Spleen (tissue), 11 donors: ENCODE results near the gene GADD45GIP1. TPM values are rescaled to one million over a fixed set of nuclear protein-coding genes. Genes with fewer than 3 reads are reported as not detected.

ENCODE experiments used
- DNase-seq: peaks from one replicate; pipeline ENCODE4 v3.0.0-alpha.2; 2020
- H3K27ac ChIP-seq, 8 donors: fragments of 200-600 bp; sonication (generic) in 7 of 8; 1 replicate in 4 of 8; 2 replicates in 4 of 8; pipeline versions ENCODE4 v1.5.0 to v1.8.0; 2016 to 2021; ENCODE audit warnings: inconsistent platforms in 4 of 8, mild to moderate bottlenecking in 4 of 8, moderate library complexity in 1 of 8
- H3K27me3 ChIP-seq, 7 donors: fragments of 200-600 bp; sonication (generic) in 6 of 7; replicated peaks in 1 of 7; 1 replicate in 4 of 7; 2 replicates in 3 of 7; pipeline versions ENCODE4 v1.5.0 to v1.8.0; 2016 to 2021; ENCODE audit warnings: inconsistent platforms in 3 of 7, mild to moderate bottlenecking in 1 of 7
- H3K36me3 ChIP-seq, 6 donors: fragments of 200-600 bp; sonication (generic) in 5 of 6; 1 replicate in 4 of 6; 2 replicates in 2 of 6; pipeline versions ENCODE4 v1.5.0 to v1.8.0; 2016 to 2021; ENCODE audit warnings: inconsistent platforms in 2 of 6
- H3K4me1 ChIP-seq, 6 donors: fragments of 200-600 bp; sonication (generic) in 5 of 6; 1 replicate in 3 of 6; 2 replicates in 3 of 6; pipeline versions ENCODE4 v1.5.0 to v1.8.0; 2016 to 2021; ENCODE audit warnings: inconsistent platforms in 3 of 6
- H3K4me3 ChIP-seq, 8 donors: fragments of 200-600 bp; sonication (generic) in 7 of 8; 1 replicate in 4 of 8; 2 replicates in 4 of 8; pipeline versions ENCODE4 v1.5.0 to v1.8.0; 2016 to 2021; ENCODE audit warnings: inconsistent platforms in 4 of 8, mild to moderate bottlenecking in 4 of 8, moderate library complexity in 2 of 8
- H3K9me3 ChIP-seq, 8 donors: fragments of 200-600 bp; sonication (generic) in 7 of 8; 1 replicate in 4 of 8; 2 replicates in 4 of 8; pipeline versions ENCODE4 v1.5.0 to v1.8.0; 2016 to 2021; ENCODE audit warnings: inconsistent platforms in 4 of 8
- POLR2A ChIP-seq, 3 donors: fragments of 450-650 bp; IDR thresholded peaks; one replicate each; pipeline ENCODE4 v1.5.1; 2017; ENCODE audit warnings: antibody characterized with exemption in 3 of 3, mild to moderate bottlenecking in 1 of 3
- POLR2AphosphoS5 ChIP-seq, 3 donors: sonication (generic); formaldehyde crosslinking; IDR thresholded peaks; one replicate each; pipeline ENCODE4 v1.5.1; 2017; ENCODE audit warnings: antibody characterized with exemption in 3 of 3
- WGBS, 5 donors: extraction: QIAGEN DNeasy Blood & Tissue Kit in 3 of 5; methylation state at CpG; one replicate each; pipeline versions ENCODE4 v1.1.5 to v1.1.7; 2013 to 2018; 5-methylcytosine and 5-hydroxymethylcytosine counted together
- intact Hi-C: fragments of 100-400 bp; cut with DNase I; formaldehyde crosslinking; loops from one replicate; pipeline ENCODE4 v1.15.0; 2023; ENCODE audit warnings: low total_unique reads
- polyA plus RNA-seq, 3 donors: library from polyadenylated mRNA; stranded (reverse); fragments of 200-250 nt; gene quantifications; one replicate each; pipeline ENCODE4 v1.2.1, GENCODE V29; 2013
- total RNA-seq, 7 donors: library from RNA; depleted of rRNA in 3 of 7; stranded (reverse); fragments of >200 nt in 3 of 7; fragmentation: NEBNext Ultra II Directional in 4 of 7; extraction: Animal tissue kit (Norgen Biotek cat#: 25700) in 4 of 7; gene quantifications; one replicate each; pipeline versions ENCODE4 v1.1.0 to v1.2.1, GENCODE V29; 2016 to 2021
- TF ChIP-seq, protein P1 (sequence below), 11 experiments: fragments of 200-600 bp in 7 of 11; fragments of 450-650 bp in 4 of 11; sonication (generic) in 4 of 11; IDR thresholded peaks in 8 of 11; conservative IDR thresholded peaks in 3 of 11; 1 replicate in 7 of 11; 2 replicates in 4 of 11; pipeline versions ENCODE4 v1.4.0 to v1.8.0; 2016 to 2021; ENCODE audit warnings: antibody characterized with exemption in 11 of 11, inconsistent platforms in 4 of 11, mild to moderate bottlenecking in 1 of 11
- donor health status: healthy with polysubstance abuse.
- donor health status: DM: no; HTN: no; CAD: no; lungs with moderate emphysema.
- donor health status: DM: no; HTN: no; CAD: no.
- donor health status: Bipolar disorder and iron deficiency.
- donor health status: healthy.
- donor health status: DM: no; HTN: no; CAD: no.
- donor health status: DM: yes; HTN: yes; CAD: no.

Gene GADD45GIP1
- total and polyA plus RNA-seq, 10 donors, result 12.8 to 47.9 (median 21.8) TPM

DNA sequence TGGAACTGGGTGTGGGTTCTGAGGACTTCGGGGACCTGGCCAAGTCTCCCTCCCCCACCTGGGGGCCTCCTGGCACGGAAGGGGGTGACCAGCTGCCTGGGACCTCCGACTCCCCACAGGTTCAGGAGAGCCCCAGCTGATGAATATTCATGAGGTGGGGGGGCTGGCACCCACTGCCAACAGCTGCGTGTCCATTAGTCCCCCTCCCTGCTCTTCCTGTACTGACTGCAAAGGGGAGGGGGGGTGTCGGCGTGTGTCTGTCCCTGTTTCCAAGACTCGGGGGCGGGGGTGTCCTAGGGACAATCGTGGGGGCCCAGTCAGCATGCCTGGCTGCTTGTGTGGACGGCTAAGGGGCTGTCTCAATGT lies 27.6 kb upstream of the GADD45GIP1 start:
- Histone ChIP-seq H3K27me3 (peaks cover 0 to 47% (median 0%) of the 10 kb centered on the region in 7 donors), H3K9me3 (no peaks in the 10 kb centered on the region), H3K4me3 (no peak overlapping the region), H3K4me1 (peaks cover 0 to 34% (median 14%) of the 10 kb centered on the region in 6 donors), H3K27ac (no peak overlapping the region), H3K36me3 (no peaks in the 10 kb centered on the region)
- intact Hi-C loops, result loop anchor here (10.0 kb wide), 1 partner anchor 50 kb away; no protein-coding TSS in a partner anchor
- 27 to 39% (median 35%) methylated on average over 7 to 10 of the region's 10 CpGs for WGBS, 5 donors
- TF ChIP-seq POLR2AphosphoS5 (IDR thresholded peaks at IDR 0.05) (no peak), POLR2A (IDR thresholded peaks at IDR 0.05) (no peak)
- TF ChIP-seq, protein P1, sequence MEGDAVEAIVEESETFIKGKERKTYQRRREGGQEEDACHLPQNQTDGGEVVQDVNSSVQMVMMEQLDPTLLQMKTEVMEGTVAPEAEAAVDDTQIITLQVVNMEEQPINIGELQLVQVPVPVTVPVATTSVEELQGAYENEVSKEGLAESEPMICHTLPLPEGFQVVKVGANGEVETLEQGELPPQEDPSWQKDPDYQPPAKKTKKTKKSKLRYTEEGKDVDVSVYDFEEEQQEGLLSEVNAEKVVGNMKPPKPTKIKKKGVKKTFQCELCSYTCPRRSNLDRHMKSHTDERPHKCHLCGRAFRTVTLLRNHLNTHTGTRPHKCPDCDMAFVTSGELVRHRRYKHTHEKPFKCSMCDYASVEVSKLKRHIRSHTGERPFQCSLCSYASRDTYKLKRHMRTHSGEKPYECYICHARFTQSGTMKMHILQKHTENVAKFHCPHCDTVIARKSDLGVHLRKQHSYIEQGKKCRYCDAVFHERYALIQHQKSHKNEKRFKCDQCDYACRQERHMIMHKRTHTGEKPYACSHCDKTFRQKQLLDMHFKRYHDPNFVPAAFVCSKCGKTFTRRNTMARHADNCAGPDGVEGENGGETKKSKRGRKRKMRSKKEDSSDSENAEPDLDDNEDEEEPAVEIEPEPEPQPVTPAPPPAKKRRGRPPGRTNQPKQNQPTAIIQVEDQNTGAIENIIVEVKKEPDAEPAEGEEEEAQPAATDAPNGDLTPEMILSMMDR (IDR thresholded peaks at IDR 0.05 in 8 of 11, conservative IDR thresholded peaks at IDR 0.05 in 3 of 11), result no peak
- no peak for DNase-seq

DNA sequence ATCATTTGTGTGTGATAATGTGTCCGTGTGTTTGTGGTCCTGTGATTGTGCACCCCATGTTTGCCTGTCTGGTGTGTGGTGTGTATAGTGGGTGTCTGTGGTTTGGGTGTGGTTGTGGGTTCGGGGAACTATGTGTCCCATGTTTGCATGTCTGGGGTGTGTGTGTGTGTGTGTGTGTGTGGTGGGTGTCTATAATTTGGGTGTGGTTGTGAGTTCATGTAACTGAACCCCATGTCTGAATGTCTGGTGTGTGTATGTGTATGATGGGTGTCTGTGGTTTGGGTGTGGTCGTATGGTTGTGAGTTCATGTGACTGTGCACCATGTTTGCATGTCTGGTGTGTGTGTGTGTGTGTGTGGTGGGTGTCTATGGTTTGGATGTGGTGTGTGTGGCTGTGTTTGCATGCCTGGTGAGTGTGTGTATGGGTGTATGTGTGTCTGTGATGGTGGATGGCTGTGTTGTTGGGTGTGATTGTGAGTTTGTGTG lies 27.2 kb upstream of the GADD45GIP1 start:
- Histone ChIP-seq H3K27ac (no peak overlapping the region), H3K9me3 (no peaks in the 10 kb centered on the region), H3K4me3 (no peak overlapping the region), H3K27me3 (peaks cover 0 to 47% (median 0%) of the 10 kb centered on the region in 7 donors), H3K4me1 (peaks cover 0 to 34% (median 14%) of the 10 kb centered on the region in 6 donors), H3K36me3 (no peaks in the 10 kb centered on the region)
- no peak for DNase-seq
- intact Hi-C loops, result loop anchor here (10.0 kb wide), 1 partner anchor 51 kb away; no protein-coding TSS in a partner anchor
- WGBS, 5 donors, result 68 to 81% (median 78%) methylated on average over 3 of the region's 3 CpGs
- TF ChIP-seq, protein P1 (IDR thresholded peaks at IDR 0.05 in 8 of 11, conservative IDR thresholded peaks at IDR 0.05 in 3 of 11), result no peak
- TF ChIP-seq POLR2AphosphoS5 (IDR thresholded peaks at IDR 0.05) (no peak), POLR2A (IDR thresholded peaks at IDR 0.05) (no peak)

DNA sequence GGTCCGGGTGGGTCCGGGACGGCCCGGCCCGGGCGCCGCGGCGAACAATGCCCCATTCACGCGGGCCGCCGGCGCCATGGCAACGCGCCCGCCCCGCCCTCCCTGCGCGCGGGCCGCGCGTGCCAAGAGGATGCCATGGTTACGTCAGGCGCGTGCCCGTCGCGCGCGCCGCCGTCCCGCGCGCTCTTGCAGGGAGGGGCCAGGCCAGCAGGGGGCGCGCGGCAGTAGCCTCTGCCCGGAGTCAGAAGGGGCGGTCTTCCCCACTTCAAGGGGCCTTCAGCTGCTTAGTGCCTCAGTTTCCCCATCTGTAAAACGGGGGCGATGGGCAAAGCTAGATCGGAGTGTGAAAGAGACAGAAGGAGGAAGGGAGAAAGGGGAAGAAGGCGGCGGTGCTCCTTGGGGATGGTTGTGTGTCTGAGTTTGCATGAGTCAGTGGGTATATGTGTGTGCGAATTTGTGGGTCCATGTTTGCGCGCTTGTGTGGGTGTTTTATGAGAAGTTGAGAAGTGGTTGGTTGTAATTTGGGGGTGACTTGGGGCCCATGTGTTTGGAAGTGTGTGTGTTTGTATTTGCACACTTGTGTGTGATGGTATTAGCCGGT lies 26.6 kb upstream of the GADD45GIP1 start:
- intact Hi-C loops, result loop anchor here (2.0 to 10.0 kb wide), 2 partner anchors 51 to 111 kb away; no protein-coding TSS in a partner anchor
- WGBS, 5 donors, result 8 to 9% (median 8%) methylated on average over 43 to 51 of the region's 51 CpGs
- DNase-seq, result peak; percentile 94
- TF ChIP-seq, protein P1 (IDR thresholded peaks at IDR 0.05 in 8 of 11, conservative IDR thresholded peaks at IDR 0.05 in 3 of 11), result peak; percentile 82 to 99 (median 96)
- TF ChIP-seq POLR2A (IDR thresholded peaks at IDR 0.05) (no peak), POLR2AphosphoS5 (IDR thresholded peaks at IDR 0.05) (peak; percentile 35 to 77 (median 72))
- Histone ChIP-seq H3K27me3 (peaks cover 0 to 47% (median 0%) of the 10 kb centered on the region in 7 donors), H3K27ac (no peak overlapping the region), H3K4me3 (peak overlapping the region in 4 of 8 donors; percentile 21 to 56 (median 24)), H3K4me1 (peaks cover 0 to 34% (median 14%) of the 10 kb centered on the region in 6 donors), H3K9me3 (no peaks in the 10 kb centered on the region), H3K36me3 (no peaks in the 10 kb centered on the region)

DNA sequence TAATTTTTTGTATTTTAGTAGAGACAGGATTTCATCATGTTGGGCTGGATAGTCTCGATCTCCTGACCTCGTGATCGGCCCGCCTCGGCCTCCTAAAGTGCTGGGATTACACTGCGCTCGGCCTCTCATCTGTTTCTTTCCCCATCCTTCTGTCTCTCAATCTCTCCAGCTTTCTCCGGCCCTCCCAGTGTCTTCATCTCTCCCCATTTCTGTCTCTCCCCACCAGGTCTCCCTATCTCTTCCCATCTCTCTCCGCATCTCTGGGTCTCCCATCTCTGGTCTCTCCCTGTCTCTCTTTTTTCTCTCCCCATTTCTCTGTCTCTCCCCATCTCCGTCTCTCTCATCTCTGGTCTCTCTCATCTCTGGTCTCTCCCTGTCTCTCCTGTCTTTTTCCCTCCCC lies 26.1 kb upstream of the GADD45GIP1 start:
- Histone ChIP-seq H3K9me3 (no peaks in the 10 kb centered on the region), H3K4me3 (peak overlapping the region in 4 of 8 donors; percentile 21 to 56 (median 24)), H3K36me3 (no peaks in the 10 kb centered on the region), H3K27me3 (peaks cover 0 to 47% (median 0%) of the 10 kb centered on the region in 7 donors), H3K27ac (no peak overlapping the region), H3K4me1 (peaks cover 0 to 35% (median 15%) of the 10 kb centered on the region in 6 donors)
- no peak for TF ChIP-seq POLR2A (IDR thresholded peaks at IDR 0.05)
- intact Hi-C loops, result loop anchor here (2.0 to 10.0 kb wide), 2 partner anchors 52 to 112 kb away; no protein-coding TSS in a partner anchor
- WGBS, 5 donors, result 46 to 57% (median 49%) methylated on average over 10 of the region's 10 CpGs
- DNase-seq, result no peak
